ENCODE data around the gene EGFLAM.

EGFLAM gene

GRCh38 chr5:38479315-38479904 is 221.1 kb downstream of the EGFLAM start:
- DNase-seq, result no peak

DNA sequence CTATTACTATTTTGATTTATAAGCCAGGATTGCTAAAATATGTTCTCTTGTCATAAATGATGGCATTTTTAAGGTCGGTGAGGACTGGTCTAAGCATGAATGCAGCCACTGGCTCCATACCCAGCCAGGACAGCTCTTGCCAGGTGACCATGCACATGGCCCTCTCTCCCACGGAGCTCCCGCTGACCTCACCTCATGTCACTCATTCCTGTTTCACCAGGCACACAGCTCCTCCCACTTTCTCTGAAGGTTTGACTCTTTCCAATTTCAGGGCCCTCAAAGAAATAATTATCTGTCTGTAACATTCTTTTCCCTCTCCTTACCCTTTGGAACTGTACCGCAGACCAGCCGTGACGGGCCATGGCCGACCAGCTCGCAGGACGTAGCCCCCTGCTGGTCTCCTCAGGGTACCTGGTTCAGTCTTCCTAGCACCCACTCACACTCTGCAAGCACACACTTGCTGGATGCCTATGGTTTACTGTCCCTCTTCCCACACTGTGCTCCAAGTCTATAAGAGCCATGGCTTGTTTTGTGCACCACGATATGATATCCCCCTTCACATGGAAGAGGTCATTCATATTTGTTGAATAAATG is 225.5 kb downstream of the EGFLAM start:
- no peak for DNase-seq

- no peak for DNase-seq
Measured at GRCh38 chr5:38494175-38494574, 235.8 kb downstream of the EGFLAM start.

DNA sequence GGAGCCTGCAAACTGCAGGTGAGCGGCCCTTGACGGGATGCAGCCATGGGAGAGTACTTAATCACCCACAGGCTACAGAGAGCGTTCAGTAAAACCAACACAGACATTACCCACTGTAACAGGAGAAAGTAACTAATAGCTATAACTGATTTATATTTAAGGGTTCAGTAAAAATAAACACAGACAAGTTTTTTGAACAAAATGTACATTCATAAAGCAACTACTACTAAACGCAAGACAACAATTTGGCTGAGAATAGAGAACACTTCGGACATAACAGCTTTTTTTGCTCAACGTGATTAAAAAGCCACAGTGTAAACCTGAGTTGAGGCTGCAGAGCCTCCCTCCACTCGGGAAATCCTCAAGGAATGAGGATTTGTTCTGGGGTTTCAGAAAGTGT is 236.4 kb downstream of the EGFLAM start:
- DNase-seq, result no peak

DNA sequence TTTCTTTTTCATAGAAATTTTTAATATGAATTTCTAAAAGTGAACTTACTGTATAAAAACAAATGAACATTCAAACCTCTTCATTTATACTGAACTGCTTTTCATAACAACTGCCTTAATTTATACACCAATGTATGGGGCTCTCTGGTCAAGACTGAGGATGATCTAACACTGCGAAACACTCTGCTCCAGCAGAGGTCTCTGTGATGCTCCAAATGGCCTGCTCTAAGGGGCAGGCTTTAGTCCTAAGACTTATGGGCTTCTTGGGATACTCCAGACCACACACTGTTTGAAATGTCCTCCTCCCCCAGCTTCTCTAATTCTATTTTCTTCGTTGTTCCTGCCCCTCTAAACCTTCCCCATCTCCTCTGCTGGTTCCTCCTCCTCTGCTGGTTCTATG is 239.6 kb downstream of the EGFLAM start:
- DNase-seq, result no peak

DNA sequence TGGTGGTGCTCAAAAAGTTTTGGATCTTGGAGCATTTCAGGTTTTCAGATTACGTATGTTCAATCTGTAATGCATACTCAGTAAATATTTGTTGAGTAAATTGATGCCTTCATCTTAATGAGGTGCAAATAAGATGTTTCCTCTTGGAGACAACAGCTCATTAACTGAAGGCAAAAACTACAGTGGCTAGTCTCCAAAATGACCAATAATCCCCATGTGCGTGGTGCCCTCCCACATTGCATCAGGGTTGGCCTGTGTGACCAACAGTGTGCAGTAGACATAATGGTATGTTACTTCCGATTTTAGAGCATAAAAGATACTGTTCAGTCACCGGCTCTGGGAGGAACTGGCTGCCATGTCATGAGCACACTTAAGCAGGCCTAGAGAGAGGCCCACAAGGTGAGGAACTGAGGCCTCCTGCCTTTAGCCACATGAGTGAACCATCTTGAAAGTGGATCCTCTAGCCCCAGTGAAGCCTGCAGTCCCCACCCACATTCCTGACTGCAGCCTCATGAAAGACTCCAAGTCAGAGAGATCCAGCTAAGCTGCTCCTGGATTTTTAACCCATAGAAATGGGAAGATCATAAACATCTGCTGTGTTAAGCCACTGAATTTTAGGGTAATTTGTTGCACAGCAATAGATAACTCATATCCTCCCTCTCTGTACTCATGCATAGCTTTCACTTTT is 242.4 kb downstream of the EGFLAM start:
- DNase-seq, result no peak

- DNase-seq, result no peak
Measured at GRCh38 chr5:38506302-38506701, 247.9 kb downstream of the EGFLAM start.

- no peak for DNase-seq
Measured at GRCh38 chr5:38509185-38509584, 250.8 kb downstream of the EGFLAM start.

Measured in GDM1 (cell line).